Neural progenitor cell (in vitro differentiated cells): ENCODE results near the gene STK24.

ENCODE experiments used
- CTCF ChIP-seq: fragments of 200-600 bp; sonication (generic); IDR thresholded peaks from 2 replicates; pipeline ENCODE4 v1.5.1; 2017; ENCODE audit warnings: antibody characterized with exemption, mild to moderate bottlenecking
- EZH2phosphoT487 ChIP-seq: fragments of 200-600 bp; sonication (generic); IDR thresholded peaks from 2 replicates; pipeline ENCODE4 v1.6.1; 2017; ENCODE audit warnings: antibody characterized with exemption

- no peak for TF ChIP-seq CTCF
- no peak for TF ChIP-seq EZH2phosphoT487
Observed at GRCh38 chr13:98495627-98496478, 81.1 kb downstream of the STK24 start.
